Measurements from ENCODE around the gene SMIM11. TPM values are rescaled to one million over a fixed set of nuclear protein-coding genes. Genes with fewer than 3 reads are reported as not detected.
"Not testable (repeated sequence)": the region's sequence is repeated elsewhere in the genome, so short reads cannot be mapped to it uniquely, and the experiment has no call there.

SMIM11 gene
- total RNA-seq, result 2.1 TPM

GRCh38 chr21:34374940-34375618 is at the start of gene SMIM11:
SMIM11 (plus strand) TSS chr21:34375507; CDS start chr21:34379505, 3,998 bp downstream.
- not testable (repeated sequence) for H3K27me3 ChIP-seq (ENCODE audit: insufficient read depth, low read length); H3K9me3 ChIP-seq (ENCODE audit: low read depth, low read length); H3K4me3 ChIP-seq (ENCODE audit: low read length)
- H3K4me1 ChIP-seq (ENCODE audit: insufficient read depth, low read length), result peaks cover 14% of the 10 kb centered on the region

GRCh38 chr21:34330055-34330454 is 45.3 kb upstream of the SMIM11 start:
- Histone ChIP-seq H3K4me3 (ENCODE audit: low read length) (no peak overlapping the region), H3K9me3 (ENCODE audit: low read depth, low read length) (no peaks in the 10 kb centered on the region)

GRCh38 chr21:34331726-34332125 is 43.6 kb upstream of the SMIM11 start:
- no peak overlapping the region for H3K4me3 ChIP-seq (ENCODE audit: low read length)
- H3K9me3 ChIP-seq (ENCODE audit: low read depth, low read length), result no peaks in the 10 kb centered on the region
- no peaks in the 10 kb centered on the region for H3K4me1 ChIP-seq (ENCODE audit: insufficient read depth, low read length)
- H3K27me3 ChIP-seq (ENCODE audit: insufficient read depth, low read length), result no peaks in the 10 kb centered on the region

More at GRCh38 chr21:34330055-34330454, 45.3 kb upstream of the SMIM11 start:
- no peaks in the 10 kb centered on the region for H3K4me1 ChIP-seq (ENCODE audit: insufficient read depth, low read length)
- no peaks in the 10 kb centered on the region for H3K27me3 ChIP-seq (ENCODE audit: insufficient read depth, low read length)

GRCh38 chr21:34332347-34332746 is 43.0 kb upstream of the SMIM11 start:
- H3K27me3 ChIP-seq (ENCODE audit: insufficient read depth, low read length), result no peaks in the 10 kb centered on the region

GRCh38 chr21:34333121-34333739 is 42.1 kb upstream of the SMIM11 start:
- Histone ChIP-seq H3K4me1 (ENCODE audit: insufficient read depth, low read length) (no peaks in the 10 kb centered on the region), H3K27me3 (ENCODE audit: insufficient read depth, low read length) (no peaks in the 10 kb centered on the region), H3K9me3 (ENCODE audit: low read depth, low read length) (no peaks in the 10 kb centered on the region), H3K4me3 (ENCODE audit: low read length) (no peak overlapping the region)

More at GRCh38 chr21:34332347-34332746, 43.0 kb upstream of the SMIM11 start:
- Histone ChIP-seq H3K4me1 (ENCODE audit: insufficient read depth, low read length) (no peaks in the 10 kb centered on the region), H3K9me3 (ENCODE audit: low read depth, low read length) (no peaks in the 10 kb centered on the region), H3K4me3 (ENCODE audit: low read length) (no peak overlapping the region)

GRCh38 chr21:34335316-34335715 is 40.0 kb upstream of the SMIM11 start:
- Histone ChIP-seq H3K9me3 (ENCODE audit: low read depth, low read length) (no peaks in the 10 kb centered on the region), H3K27me3 (ENCODE audit: insufficient read depth, low read length) (no peaks in the 10 kb centered on the region), H3K4me1 (ENCODE audit: insufficient read depth, low read length) (no peaks in the 10 kb centered on the region), H3K4me3 (ENCODE audit: low read length) (no peak overlapping the region)

GRCh38 chr21:34336245-34336644 is 39.1 kb upstream of the SMIM11 start:
- H3K4me1 ChIP-seq (ENCODE audit: insufficient read depth, low read length), result no peaks in the 10 kb centered on the region
- no peak overlapping the region for H3K4me3 ChIP-seq (ENCODE audit: low read length)
- H3K9me3 ChIP-seq (ENCODE audit: low read depth, low read length), result no peaks in the 10 kb centered on the region
- no peaks in the 10 kb centered on the region for H3K27me3 ChIP-seq (ENCODE audit: insufficient read depth, low read length)

GRCh38 chr21:34336756-34337391 is 38.4 kb upstream of the SMIM11 start:
- Histone ChIP-seq H3K27me3 (ENCODE audit: insufficient read depth, low read length) (no peaks in the 10 kb centered on the region), H3K4me3 (ENCODE audit: low read length) (no peak overlapping the region), H3K9me3 (ENCODE audit: low read depth, low read length) (no peaks in the 10 kb centered on the region), H3K4me1 (ENCODE audit: insufficient read depth, low read length) (no peaks in the 10 kb centered on the region)

GRCh38 chr21:34337741-34338140 is 37.6 kb upstream of the SMIM11 start:
- Histone ChIP-seq H3K4me3 (ENCODE audit: low read length) (no peak overlapping the region), H3K27me3 (ENCODE audit: insufficient read depth, low read length) (no peaks in the 10 kb centered on the region), H3K9me3 (ENCODE audit: low read depth, low read length) (no peaks in the 10 kb centered on the region)

GRCh38 chr21:34338226-34338625 is 37.1 kb upstream of the SMIM11 start:
- no peak overlapping the region for H3K4me3 ChIP-seq (ENCODE audit: low read length)
- H3K4me1 ChIP-seq (ENCODE audit: insufficient read depth, low read length), result no peaks in the 10 kb centered on the region
- no peaks in the 10 kb centered on the region for H3K9me3 ChIP-seq (ENCODE audit: low read depth, low read length)
- H3K27me3 ChIP-seq (ENCODE audit: insufficient read depth, low read length), result no peaks in the 10 kb centered on the region

More at GRCh38 chr21:34337741-34338140, 37.6 kb upstream of the SMIM11 start:
- H3K4me1 ChIP-seq (ENCODE audit: insufficient read depth, low read length), result no peaks in the 10 kb centered on the region

- no peaks in the 10 kb centered on the region for H3K4me1 ChIP-seq (ENCODE audit: insufficient read depth, low read length)
- H3K4me3 ChIP-seq (ENCODE audit: low read length), result no peak overlapping the region
- H3K9me3 ChIP-seq (ENCODE audit: low read depth, low read length), result no peaks in the 10 kb centered on the region
- H3K27me3 ChIP-seq (ENCODE audit: insufficient read depth, low read length), result no peaks in the 10 kb centered on the region
Observed at GRCh38 chr21:34340061-34340460, 35.2 kb upstream of the SMIM11 start.

GRCh38 chr21:34342476-34342875 is 32.8 kb upstream of the SMIM11 start:
- Histone ChIP-seq H3K4me3 (ENCODE audit: low read length) (no peak overlapping the region), H3K4me1 (ENCODE audit: insufficient read depth, low read length) (no peaks in the 10 kb centered on the region), H3K9me3 (ENCODE audit: low read depth, low read length) (no peaks in the 10 kb centered on the region), H3K27me3 (ENCODE audit: insufficient read depth, low read length) (no peaks in the 10 kb centered on the region)

GRCh38 chr21:34343347-34343746 is 32.0 kb upstream of the SMIM11 start:
- Histone ChIP-seq H3K9me3 (ENCODE audit: low read depth, low read length) (no peaks in the 10 kb centered on the region), H3K4me3 (ENCODE audit: low read length) (no peak overlapping the region), H3K27me3 (ENCODE audit: insufficient read depth, low read length) (no peaks in the 10 kb centered on the region), H3K4me1 (ENCODE audit: insufficient read depth, low read length) (no peaks in the 10 kb centered on the region)

GRCh38 chr21:34343838-34344381 is 31.4 kb upstream of the SMIM11 start:
- H3K4me3 ChIP-seq (ENCODE audit: low read length), result no peak overlapping the region
- no peaks in the 10 kb centered on the region for H3K4me1 ChIP-seq (ENCODE audit: insufficient read depth, low read length)
- H3K9me3 ChIP-seq (ENCODE audit: low read depth, low read length), result no peaks in the 10 kb centered on the region
- H3K27me3 ChIP-seq (ENCODE audit: insufficient read depth, low read length), result no peaks in the 10 kb centered on the region

- no peak overlapping the region for H3K4me3 ChIP-seq (ENCODE audit: low read length)
- no peaks in the 10 kb centered on the region for H3K27me3 ChIP-seq (ENCODE audit: insufficient read depth, low read length)
- no peaks in the 10 kb centered on the region for H3K4me1 ChIP-seq (ENCODE audit: insufficient read depth, low read length)
- no peaks in the 10 kb centered on the region for H3K9me3 ChIP-seq (ENCODE audit: low read depth, low read length)
Observed at GRCh38 chr21:34344584-34344983, 30.7 kb upstream of the SMIM11 start.
